Activated naive CD4-positive, alpha-beta T cell treated with anti-CD3 and anti-CD28 coated beads, Interleukin-2, amount 50 U/mL, for 72 hours (primary cell): ENCODE results near the gene TTC9C. TPM values are rescaled to one million over a fixed set of nuclear protein-coding genes. Genes with fewer than 3 reads are reported as not detected.

Source experiments
- ATAC-seq, 2 donors: fragments of 150-1000 bp; cut with Tn5 transposase; 2 replicates each; pipeline ENCODE4 v1.10.0; 2021; ENCODE audit warnings: mild to moderate bottlenecking in 2 of 2, moderate library complexity in 2 of 2
- DNase-seq, 2 donors: peaks; one replicate each; pipeline ENCODE4 v3.0.0; 2021 to 2022; ENCODE audit warnings: low spot score in 2 of 2
- H3K27ac Mint-ChIP-seq, 2 donors: one replicate each; pipeline ENCODE4 v1.8.0; 2022; ENCODE audit warnings: mild to moderate bottlenecking in 2 of 2, mixed read lengths in 2 of 2
- H3K36me3 Mint-ChIP-seq, 2 donors: one replicate each; pipeline ENCODE4 v1.8.0; 2022; ENCODE audit warnings: mixed read lengths in 2 of 2
- H3K9me3 Mint-ChIP-seq, 2 donors: one replicate each; pipeline ENCODE4 v1.8.0; 2022; ENCODE audit warnings: mixed read lengths in 2 of 2
- total RNA-seq, 2 donors: library from RNA; stranded (reverse); gene quantifications; one replicate each; pipeline ENCODE4 v1.2.3, GENCODE V29; 2022

Gene TTC9C
- total RNA-seq, 2 donors from 2014 or later, result 55.6 to 68.9 TPM

GRCh38 chr11:62706850-62707247 lies 21.4 kb upstream of the TTC9C start:
- ATAC-seq (no peak), DNase-seq (no peak)
- Mint-ChIP-seq H3K36me3 (peaks cover 16 to 31% of the 10 kb centered on the region in 2 donors), H3K9me3 (no peaks in the 10 kb centered on the region), H3K27ac (peak overlapping the region; percentile 45 to 74)

GRCh38 chr11:62707277-62707861 lies 20.9 kb upstream of the TTC9C start, which contains the start of the genes BSCL2 and GNG3:
Gene BSCL2 (minus strand): TSS chr11:62707424. CDS start chr11:62707195, 229 bp downstream.
Gene GNG3 (plus strand): TSS chr11:62707676. CDS start chr11:62708296, 620 bp downstream.
- H3K27ac Mint-ChIP-seq, result peak within 1 kb of the TSS; percentile 87 to 98
- DNase-seq (no peak), ATAC-seq (no peak)
- no peaks in the 10 kb centered on the region for H3K9me3 Mint-ChIP-seq
- H3K36me3 Mint-ChIP-seq, result peaks cover 16 to 31% of the 10 kb centered on the region in 2 donors

GRCh38 chr11:62708392-62708791 lies 19.9 kb upstream of the TTC9C start:
- DNase-seq, result no peak
- ATAC-seq, result no peak
- Mint-ChIP-seq H3K36me3 (peaks cover 16 to 33% of the 10 kb centered on the region in 2 donors), H3K27ac (peak overlapping the region; percentile 97 to 98), H3K9me3 (no peaks in the 10 kb centered on the region)

- peaks cover 16 to 33% of the 10 kb centered on the region in 2 donors for H3K36me3 Mint-ChIP-seq
- H3K27ac Mint-ChIP-seq, result peak overlapping the region; percentile 97 to 98
- DNase-seq (peak; percentile 54 to 63), ATAC-seq (peak; percentile 31 to 40)
- H3K9me3 Mint-ChIP-seq, result no peaks in the 10 kb centered on the region
Measured at GRCh38 chr11:62708793-62709192, 19.5 kb upstream of the TTC9C start.

GRCh38 chr11:62709247-62710000 lies 18.9 kb upstream of the TTC9C start:
- no peaks in the 10 kb centered on the region for H3K9me3 Mint-ChIP-seq
- DNase-seq, result peak; percentile 89 to 91
- ATAC-seq, result peak; percentile 74 to 84
- peak overlapping the region; percentile 97 to 98 for H3K27ac Mint-ChIP-seq
- H3K36me3 Mint-ChIP-seq, result peaks cover 16 to 37% of the 10 kb centered on the region in 2 donors

- Mint-ChIP-seq H3K9me3 (no peaks in the 10 kb centered on the region), H3K36me3 (peaks cover 16 to 41% of the 10 kb centered on the region in 2 donors), H3K27ac (peak overlapping the region; percentile 97 to 98)
- DNase-seq (peak in 1 of 2 donors; percentile 36), ATAC-seq (no peak)
Measured at GRCh38 chr11:62710001-62710345, 18.3 kb upstream of the TTC9C start.

GRCh38 chr11:62712276-62712812 lies 15.9 kb upstream of the TTC9C start:
- DNase-seq, result no peak

GRCh38 chr11:62712861-62713260 lies 15.4 kb upstream of the TTC9C start:
- Mint-ChIP-seq H3K36me3 (peaks cover 30 to 60% of the 10 kb centered on the region in 2 donors), H3K27ac (peak overlapping the region; percentile 71 to 90), H3K9me3 (no peaks in the 10 kb centered on the region)
- no peak for DNase-seq
- ATAC-seq, result no peak

More at GRCh38 chr11:62712276-62712812, 15.9 kb upstream of the TTC9C start:
- peak overlapping the region; percentile 71 to 90 for H3K27ac Mint-ChIP-seq
- no peaks in the 10 kb centered on the region for H3K9me3 Mint-ChIP-seq
- no peak for ATAC-seq
- H3K36me3 Mint-ChIP-seq, result peaks cover 25 to 56% of the 10 kb centered on the region in 2 donors

- Mint-ChIP-seq H3K9me3 (no peaks in the 10 kb centered on the region), H3K36me3 (peaks cover 32 to 64% of the 10 kb centered on the region in 2 donors), H3K27ac (peak overlapping the region; percentile 62 to 71)
- ATAC-seq (no peak), DNase-seq (no peak)
Measured at GRCh38 chr11:62713343-62713742, 14.9 kb upstream of the TTC9C start.

- peak overlapping the region; percentile 8 to 70 for H3K27ac Mint-ChIP-seq
Measured at GRCh38 chr11:62715150-62716130, 12.8 kb upstream of the TTC9C start.

GRCh38 chr11:62716206-62716605 lies 12.1 kb upstream of the TTC9C start:
- ATAC-seq (no peak), DNase-seq (no peak)
- Mint-ChIP-seq H3K27ac (peak overlapping the region; percentile 8 to 56), H3K9me3 (no peaks in the 10 kb centered on the region), H3K36me3 (peaks cover 38 to 72% of the 10 kb centered on the region in 2 donors)

More at GRCh38 chr11:62715150-62716130, 12.8 kb upstream of the TTC9C start:
- ATAC-seq, result no peak
- Mint-ChIP-seq H3K36me3 (peaks cover 33 to 72% of the 10 kb centered on the region in 2 donors), H3K9me3 (no peaks in the 10 kb centered on the region)
- no peak for DNase-seq

- no peak for ATAC-seq
- H3K9me3 Mint-ChIP-seq, result no peaks in the 10 kb centered on the region
- H3K36me3 Mint-ChIP-seq, result peaks cover 44 to 74% of the 10 kb centered on the region in 2 donors
- H3K27ac Mint-ChIP-seq, result peak overlapping the region in 1 of 2 donors; percentile 60
- DNase-seq, result no peak
Measured at GRCh38 chr11:62716816-62717215, 11.5 kb upstream of the TTC9C start.

- Mint-ChIP-seq H3K36me3 (peaks cover 66 to 86% of the 10 kb centered on the region in 2 donors), H3K9me3 (no peaks in the 10 kb centered on the region), H3K27ac (peak overlapping the region in 1 of 2 donors; percentile 62)
- DNase-seq, result no peak
- peak; percentile 14 to 41 for ATAC-seq
Measured at GRCh38 chr11:62719302-62719978, 8.8 kb upstream of the TTC9C start.

GRCh38 chr11:62721994-62722393 lies 6.3 kb upstream of the TTC9C start:
- peak overlapping the region; percentile 35 to 74 for H3K27ac Mint-ChIP-seq

GRCh38 chr11:62724171-62724570 lies 4.1 kb upstream of the TTC9C start:
- Mint-ChIP-seq H3K27ac (peak overlapping the region; percentile 51 to 81), H3K36me3 (peaks cover 72 to 81% of the 10 kb centered on the region in 2 donors)

More at GRCh38 chr11:62721994-62722393, 6.3 kb upstream of the TTC9C start:
- DNase-seq (no peak), ATAC-seq (no peak)
- peaks cover 68 to 85% of the 10 kb centered on the region in 2 donors for H3K36me3 Mint-ChIP-seq
- H3K9me3 Mint-ChIP-seq, result no peaks in the 10 kb centered on the region

More at GRCh38 chr11:62724171-62724570, 4.1 kb upstream of the TTC9C start:
- no peak for ATAC-seq
- H3K9me3 Mint-ChIP-seq, result no peaks in the 10 kb centered on the region
- no peak for DNase-seq
